Neural cell (in vitro differentiated cells): Measurements from ENCODE around the gene EDN1. TPM values are rescaled to one million over a fixed set of nuclear protein-coding genes. Genes with fewer than 3 reads are reported as not detected.

Experiments
- H2AFZ ChIP-seq: fragments of 200-600, 300-800 bp; sonication (generic), shearing (Covaris generic); 2 replicates; pipeline ENCODE4 v1.6.0; 2014; ENCODE audit warnings: low read depth, mild to moderate bottlenecking, antibody characterized with exemption, low read length, moderate library complexity
- H3F3A ChIP-seq: fragments of 200-600 bp; shearing (Covaris generic); 2 replicates; pipeline ENCODE4 v1.6.1; 2016; ENCODE audit warnings: mild to moderate bottlenecking, moderate library complexity, mixed read lengths, antibody characterized with exemption, low read length; ENCODE audit not compliant: insufficient read depth, poor library complexity, severe bottlenecking
- H3K27ac ChIP-seq: fragments of 200-600, 300-800 bp; sonication (generic), shearing (Covaris generic); 2 replicates; pipeline ENCODE4 v1.5.1; 2014; ENCODE audit warnings: mild to moderate bottlenecking, low read length, moderate library complexity
- H3K27me3 ChIP-seq: fragments of 300-800, 200-600 bp; sonication (generic), shearing (Covaris generic); 2 replicates; pipeline ENCODE4 v1.6.0; 2014; ENCODE audit warnings: mild to moderate bottlenecking, low read depth, low read length, moderate library complexity; ENCODE audit not compliant: insufficient read depth
- H3K36me3 ChIP-seq: fragments of 300-800, 200-600 bp; sonication (generic), shearing (Covaris generic); 2 replicates; pipeline ENCODE4 v1.5.1; 2014; ENCODE audit warnings: mild to moderate bottlenecking, antibody characterized with exemption, low read length, moderate library complexity; ENCODE audit not compliant: insufficient read depth
- H3K4me2 ChIP-seq: fragments of 300-800, 200-600 bp; sonication (generic), shearing (Covaris generic); 2 replicates; pipeline ENCODE4 v1.6.0; 2014; ENCODE audit warnings: mild to moderate bottlenecking, low read length
- H3K4me3 ChIP-seq: fragments of 300-800, 200-600 bp; sonication (generic), shearing (Covaris generic); 2 replicates; pipeline ENCODE4 v1.5.1; 2014; ENCODE audit warnings: mild to moderate bottlenecking, low read length, moderate library complexity
- H3K79me2 ChIP-seq: fragments of 200-600 bp; shearing (Covaris generic); replicated peaks from 2 replicates; pipeline ENCODE4 v1.6.0; 2014; ENCODE audit warnings: mild to moderate bottlenecking, low read length, moderate library complexity; ENCODE audit not compliant: insufficient read depth
- H3K9ac ChIP-seq: fragments of 300-800, 200-600 bp; sonication (generic), shearing (Covaris generic); 2 replicates; pipeline ENCODE4 v1.6.1; 2016; ENCODE audit warnings: mild to moderate bottlenecking, low read length, mixed read lengths
- H3K9me2 ChIP-seq: fragments of 200-600 bp; shearing (Covaris generic); 2 replicates; pipeline ENCODE4 v1.6.1; 2016; ENCODE audit warnings: mild to moderate bottlenecking, low read length, mixed read lengths; ENCODE audit not compliant: insufficient read depth
- H3K9me3 ChIP-seq: fragments of 200-600, 300-800 bp; sonication (generic), shearing (Covaris generic); 2 replicates; pipeline ENCODE4 v1.6.1; 2016; ENCODE audit warnings: mild to moderate bottlenecking, mixed run types, low read length, moderate library complexity, mixed read lengths
- H4K20me1 ChIP-seq: fragments of 200-600 bp; shearing (Covaris generic); 2 replicates; pipeline ENCODE4 v1.6.1; 2016; ENCODE audit warnings: mild to moderate bottlenecking, mixed run types; ENCODE audit not compliant: insufficient read depth
- CTCF ChIP-seq: fragments of 450-650 bp; IDR thresholded peaks from 2 replicates; pipeline ENCODE4 v1.5.1; 2014; ENCODE audit warnings: antibody characterized with exemption, mild to moderate bottlenecking, moderate library complexity; ENCODE audit not compliant: poor library complexity, severe bottlenecking
- EP300 ChIP-seq: fragments of 450-650 bp; conservative IDR thresholded peaks from 2 replicates; pipeline ENCODE4 v1.6.1; 2014; ENCODE audit warnings: antibody characterized with exemption, mild to moderate bottlenecking, moderate library complexity; ENCODE audit not compliant: poor library complexity, severe bottlenecking
- EZH2 ChIP-seq: fragments of 200-600, 300-800 bp; shearing (Covaris generic), sonication (generic); IDR thresholded peaks from 2 replicates; pipeline ENCODE4 v1.6.1; 2014; ENCODE audit warnings: antibody characterized with exemption, low read length, borderline replicate concordance, mild to moderate bottlenecking; ENCODE audit not compliant: insufficient read depth, poor library complexity, severe bottlenecking
- MXI1 ChIP-seq: fragments of 450-650 bp; conservative IDR thresholded peaks from 2 replicates; pipeline ENCODE4 v1.6.1; 2014; ENCODE audit warnings: antibody characterized with exemption, mild to moderate bottlenecking; ENCODE audit not compliant: poor library complexity, severe bottlenecking
- POLR2AphosphoS5 ChIP-seq: IDR thresholded peaks from 2 replicates; pipeline ENCODE4 v1.6.1; 2012
- RAD21 ChIP-seq: fragments of 450-650 bp; conservative IDR thresholded peaks from 2 replicates; pipeline ENCODE4 v1.6.1; 2014; ENCODE audit warnings: antibody characterized with exemption, mild to moderate bottlenecking, moderate library complexity
- REST ChIP-seq: IDR thresholded peaks from 2 replicates; pipeline ENCODE4 v1.6.1; 2012; ENCODE audit warnings: borderline replicate concordance
- SMC3 ChIP-seq: fragments of 450-650 bp; conservative IDR thresholded peaks from 2 replicates; pipeline ENCODE4 v1.6.1; 2014; ENCODE audit warnings: antibody characterized with exemption, mild to moderate bottlenecking, moderate library complexity; ENCODE audit not compliant: poor library complexity
- TAF1 ChIP-seq: IDR thresholded peaks from 2 replicates; pipeline ENCODE4 v1.6.1; 2012; ENCODE audit warnings: low read depth
- polyA plus RNA-seq: library from polyadenylated mRNA; depleted of rRNA; stranded (reverse); fragments of >200 nt; gene quantifications from 2 replicates; pipeline ENCODE4 v1.2.3, GENCODE V29; 2014

EDN1 gene
- polyA plus RNA-seq, 1 donor from 2014 or later, result 2.2 TPM

- Histone ChIP-seq H3K79me2 (no peaks in the 10 kb centered on the region), H3K9ac (no peak overlapping the region), H3K4me2 (no peak overlapping the region), H3K27ac (no peak overlapping the region), H2AFZ (no peak overlapping the region), H3K36me3 (no peaks in the 10 kb centered on the region), H3K27me3 (no peaks in the 10 kb centered on the region), H3F3A (no peaks in the 10 kb centered on the region), H4K20me1 (no peaks in the 10 kb centered on the region), H3K4me3 (no peak overlapping the region), H3K9me3 (no peaks in the 10 kb centered on the region), H3K9me2 (no peaks in the 10 kb centered on the region)
- no peak for TF ChIP-seq EZH2
- no peak for TF ChIP-seq REST
- TF ChIP-seq RAD21, result no peak
- no peak for TF ChIP-seq SMC3
- TF ChIP-seq EP300, result no peak
- no peak for TF ChIP-seq POLR2AphosphoS5
- no peak for TF ChIP-seq TAF1
- no peak for TF ChIP-seq MXI1
- no peak for TF ChIP-seq CTCF
Measured at GRCh38 chr6:12278915-12279314, 11.2 kb upstream of the EDN1 start.

- no peak overlapping the region for H3K4me2 ChIP-seq
- H3F3A ChIP-seq, result no peaks in the 10 kb centered on the region
- no peaks in the 10 kb centered on the region for H3K9me3 ChIP-seq
- TF ChIP-seq REST, result no peak
- no peak for TF ChIP-seq RAD21
- no peak for TF ChIP-seq EP300
- TF ChIP-seq SMC3, result no peak
- no peaks in the 10 kb centered on the region for H3K79me2 ChIP-seq
- H3K36me3 ChIP-seq, result no peaks in the 10 kb centered on the region
- H2AFZ ChIP-seq, result no peak overlapping the region
- no peak overlapping the region for H3K27ac ChIP-seq
- no peak overlapping the region for H3K4me3 ChIP-seq
- H4K20me1 ChIP-seq, result no peaks in the 10 kb centered on the region
- H3K27me3 ChIP-seq, result no peaks in the 10 kb centered on the region
- no peak overlapping the region for H3K9ac ChIP-seq
- H3K9me2 ChIP-seq, result no peaks in the 10 kb centered on the region
Measured at GRCh38 chr6:12279322-12280091, 10.7 kb upstream of the EDN1 start.
